GM19351 (cell line): ENCODE data around the gene CEP19.

Experiments used
- ATAC-seq: cut with Tn5 transposase; IDR thresholded peaks from one replicate; pipeline ENCODE4 v1.9.1; 2021; ENCODE audit warnings: mild to moderate bottlenecking, moderate library complexity; ENCODE audit not compliant: unreplicated experiment

CEP19 gene

DNA sequence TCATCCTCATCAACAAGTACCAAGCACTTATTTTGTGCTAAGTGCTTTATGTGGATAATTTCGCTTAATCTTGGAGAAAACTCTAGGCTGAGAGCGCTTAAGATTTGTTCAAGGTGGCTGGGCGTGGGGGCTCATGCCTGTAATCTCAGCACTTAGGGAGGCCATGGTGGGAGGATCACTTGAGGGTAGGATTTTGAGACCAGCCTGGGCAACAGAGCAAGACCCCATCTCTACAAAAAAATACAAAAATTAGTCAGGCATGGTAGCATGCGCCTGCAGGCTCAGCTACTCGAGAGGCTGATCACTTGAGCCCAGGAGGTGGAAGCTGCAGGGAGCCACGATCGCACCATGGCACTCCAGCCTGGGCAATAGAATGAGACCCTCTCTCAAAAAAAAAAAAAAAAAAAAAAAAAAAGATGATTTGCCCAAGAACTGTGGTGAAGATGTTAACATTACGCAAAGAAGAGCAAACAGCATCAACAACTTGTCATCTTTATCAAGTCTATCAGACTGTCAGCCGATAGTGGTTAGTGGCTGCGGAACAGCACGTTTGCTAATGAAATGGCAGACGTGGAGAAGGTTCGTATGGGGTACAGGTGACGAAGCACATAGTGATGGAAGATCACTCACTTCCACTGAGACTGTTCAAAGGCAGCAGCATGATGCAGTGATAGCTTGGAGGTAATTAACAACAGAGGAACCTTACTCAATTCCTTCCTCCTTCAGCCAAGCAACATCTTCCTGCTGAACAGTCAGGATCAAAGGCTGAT lies 44.8 kb downstream of the CEP19 start:
- ATAC-seq = no peak

DNA sequence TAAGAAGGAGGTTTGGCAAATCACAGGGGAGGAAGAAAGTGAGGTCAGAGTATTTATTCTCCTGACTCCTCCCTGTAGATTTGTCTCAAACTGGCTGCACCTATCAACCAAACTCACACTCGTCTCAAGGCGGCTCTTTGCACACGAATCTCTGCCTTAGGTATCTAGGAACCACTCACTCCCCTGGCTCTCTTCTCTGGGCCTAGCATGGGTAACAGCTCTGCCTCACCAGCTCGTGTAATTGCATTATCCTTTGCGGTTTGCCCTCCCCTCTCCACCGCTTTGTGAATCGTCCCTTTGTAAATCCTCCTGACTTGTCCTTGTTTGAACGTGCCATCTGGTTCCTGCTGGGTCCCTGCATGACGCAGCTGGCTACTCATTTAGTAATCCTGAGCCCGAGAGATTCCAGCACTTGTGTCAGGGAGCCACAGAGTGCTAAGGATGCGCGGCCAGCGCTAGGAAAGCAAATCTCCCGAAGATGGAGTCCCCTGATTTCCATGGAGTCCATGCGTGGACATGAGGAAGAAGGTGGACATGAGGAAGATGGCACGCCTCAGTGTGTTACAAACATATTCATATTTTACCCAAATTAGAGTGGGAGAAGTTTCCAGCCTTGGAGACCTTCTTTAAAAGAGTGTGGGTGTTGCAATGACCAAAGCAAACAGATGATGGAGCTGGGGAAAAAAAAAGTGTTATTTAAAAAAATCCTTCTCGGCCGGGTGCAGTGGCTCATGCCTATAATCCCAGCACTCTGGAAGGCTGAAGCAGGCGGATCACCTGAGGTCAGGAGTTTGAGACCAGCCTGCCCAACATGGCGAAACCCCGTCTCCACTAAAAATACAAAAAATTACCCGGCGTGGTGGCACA lies 45.8 kb downstream of the CEP19 start:
- no peak for ATAC-seq

DNA sequence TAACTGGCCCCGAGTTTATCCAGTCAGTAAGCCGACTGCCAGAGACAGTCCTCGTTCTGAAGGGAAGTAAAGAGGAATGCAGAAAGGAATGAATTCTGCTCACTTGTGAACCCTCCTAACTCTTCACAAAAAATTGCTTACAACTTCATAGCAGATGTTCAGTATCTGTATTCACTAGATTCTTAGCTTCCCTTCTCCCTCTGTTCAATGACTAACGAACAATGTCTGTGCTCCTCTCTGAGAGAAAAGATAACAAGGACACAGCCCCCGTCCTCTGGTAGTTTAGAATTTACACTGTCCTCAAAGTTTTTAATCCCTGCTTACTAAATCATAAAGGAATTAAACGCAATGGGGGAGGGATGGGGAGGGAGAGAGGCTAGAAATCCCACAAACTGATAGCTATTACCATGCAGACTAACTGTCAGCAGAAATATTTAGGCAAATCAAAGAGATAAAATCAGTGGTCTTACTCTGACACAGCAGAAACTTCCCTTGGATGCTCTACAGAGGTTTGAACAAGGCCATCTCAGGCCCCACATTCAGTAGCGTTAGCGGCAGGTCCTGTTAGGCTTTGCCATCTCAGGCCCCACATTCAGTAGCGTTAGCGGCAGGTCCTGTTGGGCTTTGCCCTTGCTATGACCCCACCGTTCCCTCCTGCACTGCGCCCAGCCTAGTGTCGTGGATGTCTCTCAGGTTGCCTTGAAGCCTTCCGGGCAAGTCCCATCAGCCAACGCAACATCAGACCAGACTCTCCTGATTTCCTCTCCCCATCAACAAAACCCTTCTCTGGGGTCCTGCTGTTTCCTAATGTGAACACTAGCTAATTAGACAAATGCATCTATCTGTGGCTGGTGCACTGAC lies 49.1 kb downstream of the CEP19 start:
- no peak for ATAC-seq

DNA sequence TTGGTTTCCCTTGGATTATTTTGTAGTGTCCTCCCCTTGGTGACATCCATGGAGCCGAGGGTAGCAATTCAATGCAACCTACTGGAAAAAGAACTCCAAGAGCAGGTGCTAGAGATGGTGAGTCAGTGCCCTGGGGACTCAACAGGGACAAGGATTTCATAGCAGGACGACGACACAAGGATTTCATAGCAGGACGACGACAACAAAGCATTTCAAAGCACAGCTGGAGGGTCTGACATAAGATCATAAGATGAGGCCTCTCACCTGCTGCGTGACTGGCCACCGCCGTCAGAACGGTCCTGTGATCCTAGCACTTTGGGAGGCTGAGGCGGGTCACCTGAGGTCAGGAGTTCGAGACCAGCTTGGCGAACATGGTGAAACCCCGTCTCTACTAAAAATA lies 50.0 kb downstream of the CEP19 start:
- no peak for ATAC-seq

DNA sequence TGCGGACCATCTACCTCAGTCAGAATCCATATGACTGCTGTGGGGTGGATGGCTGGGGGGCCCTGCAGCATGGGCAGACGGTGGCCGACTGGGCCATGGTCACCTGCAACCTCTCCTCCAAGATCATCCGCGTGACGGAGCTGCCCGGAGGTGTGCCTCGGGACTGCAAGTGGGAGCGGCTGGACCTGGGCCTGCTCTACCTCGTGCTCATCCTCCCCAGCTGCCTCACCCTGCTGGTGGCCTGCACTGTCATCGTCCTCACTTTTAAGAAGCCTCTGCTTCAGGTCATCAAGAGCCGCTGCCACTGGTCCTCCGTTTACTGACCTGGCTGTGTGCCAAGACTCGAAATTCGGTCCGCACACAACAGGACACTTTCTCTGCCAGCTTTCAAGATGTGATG lies 50.6 kb downstream of the CEP19 start:
- no peak for ATAC-seq

DNA sequence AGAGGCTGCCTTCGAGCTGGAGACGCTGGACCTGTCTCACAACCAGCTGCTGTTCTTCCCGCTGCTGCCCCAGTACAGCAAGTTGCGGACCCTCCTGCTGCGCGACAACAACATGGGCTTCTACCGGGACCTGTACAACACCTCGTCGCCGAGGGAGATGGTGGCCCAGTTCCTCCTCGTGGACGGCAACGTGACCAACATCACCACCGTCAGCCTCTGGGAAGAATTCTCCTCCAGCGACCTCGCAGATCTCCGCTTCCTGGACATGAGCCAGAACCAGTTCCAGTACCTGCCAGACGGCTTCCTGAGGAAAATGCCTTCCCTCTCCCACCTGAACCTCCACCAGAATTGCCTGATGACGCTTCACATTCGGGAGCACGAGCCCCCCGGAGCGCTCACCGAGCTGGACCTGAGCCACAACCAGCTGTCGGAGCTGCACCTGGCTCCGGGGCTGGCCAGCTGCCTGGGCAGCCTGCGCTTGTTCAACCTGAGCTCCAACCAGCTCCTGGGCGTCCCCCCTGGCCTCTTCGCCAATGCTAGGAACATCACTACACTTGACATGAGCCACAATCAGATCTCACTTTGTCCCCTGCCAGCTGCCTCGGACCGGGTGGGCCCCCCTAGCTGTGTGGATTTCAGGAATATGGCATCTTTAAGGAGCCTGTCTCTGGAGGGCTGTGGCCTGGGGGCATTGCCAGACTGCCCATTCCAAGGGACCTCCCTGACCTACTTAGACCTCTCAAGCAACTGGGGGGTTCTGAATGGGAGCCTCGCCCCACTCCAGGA lies 51.5 kb downstream of the CEP19 start:
- ATAC-seq = no peak

DNA sequence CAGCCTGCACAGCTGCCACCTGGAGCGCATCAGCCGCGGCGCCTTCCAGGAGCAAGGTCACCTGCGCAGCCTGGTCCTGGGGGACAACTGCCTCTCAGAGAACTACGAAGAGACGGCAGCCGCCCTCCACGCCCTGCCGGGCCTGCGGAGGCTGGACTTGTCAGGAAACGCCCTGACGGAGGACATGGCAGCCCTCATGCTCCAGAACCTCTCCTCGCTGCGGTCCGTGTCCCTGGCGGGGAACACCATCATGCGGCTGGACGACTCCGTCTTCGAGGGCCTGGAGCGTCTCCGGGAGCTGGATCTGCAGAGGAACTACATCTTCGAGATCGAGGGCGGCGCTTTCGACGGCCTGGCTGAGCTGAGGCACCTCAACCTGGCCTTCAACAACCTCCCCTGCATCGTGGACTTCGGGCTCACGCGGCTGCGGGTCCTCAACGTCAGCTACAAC lies 52.1 kb downstream of the CEP19 start:
- ATAC-seq = no peak
